Keratinocyte (primary cell): ENCODE measurements around the gene TEFM. TPM values are rescaled to one million over a fixed set of nuclear protein-coding genes. Genes with fewer than 3 reads are reported as not detected.
A peak's percentile ranks its signal among the peaks of the same experiment; 100 is the strongest.

Experiments
- DNase-seq: peaks from one replicate; pipeline ENCODE4 v3.0.0-alpha.2; 2011; ENCODE audit warnings: low read depth, missing footprints, low spot score
- FAIRE-seq: peaks from 2 replicates; lab custom pipeline; 2011; peaks lifted over from hg19 to GRCh38; lab: Jason Lieb, UNC
- H2AFZ ChIP-seq: 2 replicates; pipeline ENCODE4 v1.6.0; 2012; ENCODE audit warnings: low read length, control low read depth, inconsistent platforms; ENCODE audit not compliant: control insufficient read depth
- H3K27ac ChIP-seq: 2 replicates; pipeline ENCODE4 v1.5.1; 2011; ENCODE audit warnings: low read length; ENCODE audit not compliant: control insufficient read depth, insufficient read depth
- H3K27me3 ChIP-seq: 3 replicates; pipeline ENCODE4 v1.6.0; 2011; ENCODE audit warnings: low read length; ENCODE audit not compliant: control insufficient read depth, insufficient read depth; ENCODE audit errors: extremely low read depth
- H3K36me3 ChIP-seq, 2 experiments: 2 replicates in 1 of 2; 3 replicates in 1 of 2; pipeline ENCODE4 v1.5.1; 2011; ENCODE audit warnings: low read length in 2 of 2, mild to moderate bottlenecking in 1 of 2; ENCODE audit not compliant: control insufficient read depth in 2 of 2, insufficient read depth in 2 of 2; ENCODE audit errors: extremely low read depth in 1 of 2
- H3K4me1 ChIP-seq: 3 replicates; pipeline ENCODE4 v1.5.1; 2011; ENCODE audit warnings: low read length; ENCODE audit not compliant: control insufficient read depth, insufficient read depth; ENCODE audit errors: extremely low read depth
- H3K4me2 ChIP-seq: 3 replicates; pipeline ENCODE4 v1.6.0; 2011; ENCODE audit warnings: low read depth, low read length; ENCODE audit not compliant: control insufficient read depth, insufficient read depth; ENCODE audit errors: extremely low read depth
- H3K4me3 ChIP-seq, 3 experiments: fragments of 200-600 bp in 1 of 3; sonication (generic) in 1 of 3; 2 replicates in 2 of 3; 3 replicates in 1 of 3; pipeline ENCODE4 v1.5.1; 2011 to 2016; ENCODE audit warnings: low read length in 3 of 3, mild to moderate bottlenecking in 3 of 3, control low read depth in 2 of 3, inconsistent platforms in 1 of 3, low read depth in 1 of 3, mixed read lengths in 1 of 3, mixed run types in 1 of 3, moderate library complexity in 1 of 3; ENCODE audit not compliant: control insufficient read depth in 2 of 3, insufficient read depth in 2 of 3; ENCODE audit errors: extremely low read depth in 1 of 3
- H3K79me2 ChIP-seq: 2 replicates; pipeline ENCODE4 v1.6.0; 2012; ENCODE audit warnings: low read length; ENCODE audit not compliant: control insufficient read depth, insufficient read depth
- H3K9ac ChIP-seq: 3 replicates; pipeline ENCODE4 v1.6.0; 2011; ENCODE audit warnings: low read length; ENCODE audit not compliant: control insufficient read depth, insufficient read depth; ENCODE audit errors: extremely low read depth
- H3K9me1 ChIP-seq: 3 replicates; pipeline ENCODE4 v1.6.0; 2011; ENCODE audit warnings: low read length; ENCODE audit not compliant: control insufficient read depth, insufficient read depth; ENCODE audit errors: extremely low read depth
- H3K9me3 ChIP-seq: 2 replicates; pipeline ENCODE4 v1.5.1; 2012; ENCODE audit warnings: low read depth, low read length; ENCODE audit not compliant: control insufficient read depth
- H4K20me1 ChIP-seq: 3 replicates; pipeline ENCODE4 v1.6.0; 2011; ENCODE audit warnings: low read length; ENCODE audit not compliant: control insufficient read depth, insufficient read depth; ENCODE audit errors: extremely low read depth
- EZH2 ChIP-seq: IDR thresholded peaks from one replicate; pipeline ENCODE4 v1.6.1; 2012; ENCODE audit warnings: inconsistent platforms, mild to moderate bottlenecking, low read length, moderate library complexity
- dilution Hi-C: fragments of 300-500 bp; cut with MboI; formaldehyde crosslinking; loops from one replicate; pipeline ENCODE4 v1.7.0; 2020; ENCODE audit warnings: low sequenced_read_pairs; ENCODE audit not compliant: extremely low pct_ligation_motif_present
- polyA minus RNA-seq, 3 experiments: library from RNA; depleted of rRNA, polyadenylated mRNA; stranded (reverse); fragments of >200 nt; gene quantifications; 1 replicate in 1 of 3; 2 replicates in 1 of 3; 3 replicates in 1 of 3; pipeline ENCODE4 v1.2.3, GENCODE V29; 2011
- polyA plus RNA-seq, 5 experiments: library from polyadenylated mRNA; depleted of rRNA in 3 of 5; stranded (reverse) in 3 of 5; stranded (forward) in 1 of 5; unstranded in 1 of 5; fragments of >200 nt; gene quantifications; 1 replicate in 1 of 5; 2 replicates in 3 of 5; 3 replicates in 1 of 5; pipeline versions ENCODE4 v1.2.1 to v1.2.3, GENCODE V29; 2011 to 2012; ENCODE audit warnings: missing spikeins in 2 of 5, low read depth in 1 of 5, low replicate concordance in 1 of 5
- TF ChIP-seq, protein P1 (sequence below), 3 experiments: IDR thresholded peaks in 1 of 3; conservative IDR thresholded peaks in 1 of 3; optimal IDR thresholded peaks in 1 of 3; 2 replicates in 2 of 3; 3 replicates in 1 of 3; pipeline versions ENCODE3 to v1.5.1; 2011; ENCODE audit warnings: low read length in 3 of 3, mild to moderate bottlenecking in 3 of 3, moderate library complexity in 2 of 3, control low read depth in 1 of 3, inconsistent platforms in 1 of 3; ENCODE audit not compliant: insufficient read depth in 2 of 3; ENCODE audit errors: extremely low read depth in 1 of 3

The TEFM gene, protein sequence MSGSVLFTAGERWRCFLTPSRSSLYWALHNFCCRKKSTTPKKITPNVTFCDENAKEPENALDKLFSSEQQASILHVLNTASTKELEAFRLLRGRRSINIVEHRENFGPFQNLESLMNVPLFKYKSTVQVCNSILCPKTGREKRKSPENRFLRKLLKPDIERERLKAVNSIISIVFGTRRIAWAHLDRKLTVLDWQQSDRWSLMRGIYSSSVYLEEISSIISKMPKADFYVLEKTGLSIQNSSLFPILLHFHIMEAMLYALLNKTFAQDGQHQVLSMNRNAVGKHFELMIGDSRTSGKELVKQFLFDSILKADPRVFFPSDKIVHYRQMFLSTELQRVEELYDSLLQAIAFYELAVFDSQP
- polyA plus RNA-seq, result 9.1 to 16.9 TPM (median 11.5 TPM) in 3 replicates
- 3.5 TPM for polyA plus RNA-seq (2011; ENCODE audit: low read depth)
- 6.0 and 12.3 TPM in 2 replicates for polyA plus RNA-seq (2011; cell fraction: cytosol; rRNA removed)
- 10.5 and 13.9 TPM in 2 replicates for polyA plus RNA-seq (2011; cell fraction: nucleus; rRNA removed)
- polyA plus RNA-seq (2012; ENCODE audit: low replicate concordance), result 8.2 and 11.8 TPM in 2 replicates
- polyA minus RNA-seq, result 0.16 to 7.0 TPM (median 3.5 TPM) in 3 replicates
- 4.0 TPM for polyA minus RNA-seq (2011; cell fraction: cytosol; rRNA and poly(A)+ RNA removed)
- 3.8 and 8.2 TPM in 2 replicates for polyA minus RNA-seq (2011; cell fraction: nucleus; rRNA and poly(A)+ RNA removed)

DNA sequence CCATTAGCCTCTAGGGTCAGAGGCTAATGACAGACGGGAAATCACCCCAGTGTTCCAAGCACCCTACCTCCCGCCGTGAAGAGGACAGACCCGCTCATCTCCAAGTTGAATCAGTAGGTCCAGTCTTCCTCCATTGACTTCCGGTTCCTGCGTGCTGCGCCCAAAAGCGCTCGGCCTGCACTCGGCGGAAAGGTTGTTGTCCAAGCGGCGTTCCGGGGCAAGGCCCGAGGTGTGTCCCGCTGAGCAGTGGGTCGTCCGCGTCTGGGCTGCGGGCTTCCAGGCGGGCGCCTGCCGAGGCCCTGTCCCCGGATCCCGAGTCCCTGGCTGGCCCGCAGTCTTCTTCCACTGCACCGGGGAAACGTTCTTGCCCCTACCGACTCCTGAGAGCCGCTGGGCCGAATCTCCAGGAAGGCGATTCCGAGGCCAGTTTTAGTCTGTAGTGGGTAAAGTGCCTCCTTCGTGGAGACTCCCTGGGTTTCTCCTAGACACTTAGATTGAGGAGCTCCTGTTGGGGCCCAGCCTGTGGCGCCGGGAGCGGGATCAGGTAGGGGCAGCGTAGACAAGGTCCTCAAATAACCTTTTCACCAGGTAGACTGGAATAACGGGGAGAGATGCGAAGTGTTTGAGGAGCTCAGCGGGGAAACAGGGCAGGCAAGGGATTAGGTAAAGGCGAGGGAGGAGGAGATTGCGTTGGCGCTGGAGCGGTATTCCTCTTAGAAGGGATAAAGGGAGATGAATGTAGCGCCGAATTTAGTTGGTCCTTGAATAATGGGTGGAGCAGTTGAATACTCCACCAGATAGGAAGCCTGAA, at the start of gene TEFM:
TSS of gene TEFM (minus strand) at position 138 of the 811 bp plus-strand sequence. CDS start at position 98, 40 bp downstream.
- H3K27me3 ChIP-seq, result no peaks in the 10 kb centered on the region
- H3K4me2 ChIP-seq, result peak within 1 kb of the TSS; percentile 100
- dilution Hi-C loops, result no loop called here
- peaks cover 23% of the 10 kb centered on the region for H3K79me2 ChIP-seq
- peak within 1 kb of the TSS; percentile 95 for H3K9ac ChIP-seq
- peaks cover 2% of the 10 kb centered on the region for H3K9me1 ChIP-seq
- peak within 1 kb of the TSS; percentile 99 for H2AFZ ChIP-seq
- H3K4me1 ChIP-seq, result peaks cover 3% of the 10 kb centered on the region
- H3K36me3 ChIP-seq, result peaks cover 5 to 8% of the 10 kb centered on the region in 2 experiments
- peak within 1 kb of the TSS; percentile 91 for H3K27ac ChIP-seq
- DNase-seq, result peak; percentile 15
- H3K4me3 ChIP-seq, result peak within 1 kb of the TSS; percentile 56 to 89 (median 74)
- no peak for TF ChIP-seq EZH2
- TF ChIP-seq, protein P1, sequence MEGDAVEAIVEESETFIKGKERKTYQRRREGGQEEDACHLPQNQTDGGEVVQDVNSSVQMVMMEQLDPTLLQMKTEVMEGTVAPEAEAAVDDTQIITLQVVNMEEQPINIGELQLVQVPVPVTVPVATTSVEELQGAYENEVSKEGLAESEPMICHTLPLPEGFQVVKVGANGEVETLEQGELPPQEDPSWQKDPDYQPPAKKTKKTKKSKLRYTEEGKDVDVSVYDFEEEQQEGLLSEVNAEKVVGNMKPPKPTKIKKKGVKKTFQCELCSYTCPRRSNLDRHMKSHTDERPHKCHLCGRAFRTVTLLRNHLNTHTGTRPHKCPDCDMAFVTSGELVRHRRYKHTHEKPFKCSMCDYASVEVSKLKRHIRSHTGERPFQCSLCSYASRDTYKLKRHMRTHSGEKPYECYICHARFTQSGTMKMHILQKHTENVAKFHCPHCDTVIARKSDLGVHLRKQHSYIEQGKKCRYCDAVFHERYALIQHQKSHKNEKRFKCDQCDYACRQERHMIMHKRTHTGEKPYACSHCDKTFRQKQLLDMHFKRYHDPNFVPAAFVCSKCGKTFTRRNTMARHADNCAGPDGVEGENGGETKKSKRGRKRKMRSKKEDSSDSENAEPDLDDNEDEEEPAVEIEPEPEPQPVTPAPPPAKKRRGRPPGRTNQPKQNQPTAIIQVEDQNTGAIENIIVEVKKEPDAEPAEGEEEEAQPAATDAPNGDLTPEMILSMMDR (optimal IDR thresholded peaks at IDR 0.05 in 1 of 3, IDR thresholded peaks at IDR 0.05 in 1 of 3, conservative IDR thresholded peaks at IDR 0.05 in 1 of 3; ENCODE audit: extremely low read depth in 1 of 3, insufficient read depth in 2 of 3, low read length in 3 of 3), result no peak
- H3K9me3 ChIP-seq, result no peaks in the 10 kb centered on the region
- peak; percentile 41 for FAIRE-seq
- H4K20me1 ChIP-seq, result no peaks in the 10 kb centered on the region

DNA sequence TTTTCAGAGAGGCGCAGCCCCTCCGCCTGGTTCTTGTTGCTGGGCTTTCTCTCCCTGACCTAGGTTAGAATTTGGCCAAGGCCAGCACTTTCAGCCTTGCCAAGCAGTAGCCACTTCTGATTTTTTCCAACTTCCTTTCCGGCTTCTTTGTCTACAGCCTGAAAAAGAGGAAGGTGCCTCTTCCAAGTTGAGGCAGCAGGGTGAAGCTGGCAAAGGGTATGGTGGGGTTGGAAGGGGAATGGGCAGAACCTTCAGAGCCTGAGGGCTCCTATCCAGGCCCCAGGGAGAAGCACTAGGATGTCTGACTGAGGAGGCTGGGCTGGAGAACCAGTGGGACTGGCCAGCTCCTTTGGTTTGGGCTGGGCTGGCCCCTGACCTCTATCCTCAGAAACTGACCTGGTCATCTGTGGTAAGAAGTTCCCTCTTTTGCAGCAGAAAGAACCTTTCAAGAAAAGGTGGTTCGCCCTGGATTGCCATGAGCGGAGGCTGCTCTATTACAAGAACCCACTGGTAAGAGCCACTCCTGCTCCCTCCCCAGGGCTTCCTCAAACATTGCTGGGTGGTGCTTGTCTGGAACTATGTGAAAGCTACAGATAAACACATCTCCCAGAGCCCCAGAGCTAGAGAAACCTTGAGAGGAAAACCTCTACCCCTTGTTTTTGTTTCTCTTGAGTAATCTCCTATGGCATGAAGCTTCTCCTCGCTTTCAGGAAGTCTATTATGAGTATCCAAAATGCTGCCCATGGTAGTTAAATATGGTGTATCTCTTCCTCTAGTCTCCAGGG, 48.2 kb upstream of the TEFM start:
- Histone ChIP-seq H3K36me3 (no peaks in the 10 kb centered on the region), H2AFZ (no peak overlapping the region), H3K9me3 (no peaks in the 10 kb centered on the region), H3K9ac (no peak overlapping the region), H3K27ac (no peak overlapping the region), H3K27me3 (peaks cover 3% of the 10 kb centered on the region), H3K79me2 (no peaks in the 10 kb centered on the region), H4K20me1 (no peaks in the 10 kb centered on the region), H3K4me1 (no peaks in the 10 kb centered on the region), H3K4me2 (no peak overlapping the region), H3K9me1 (no peaks in the 10 kb centered on the region), H3K4me3 (no peak overlapping the region)
- dilution Hi-C loops, result no loop called here
- no peak for FAIRE-seq
- TF ChIP-seq, protein P1 (optimal IDR thresholded peaks at IDR 0.05 in 1 of 3, IDR thresholded peaks at IDR 0.05 in 1 of 3, conservative IDR thresholded peaks at IDR 0.05 in 1 of 3; ENCODE audit: extremely low read depth in 1 of 3, insufficient read depth in 2 of 3, low read length in 3 of 3), result no peak
- TF ChIP-seq EZH2, result no peak
- DNase-seq, result no peak
